Measurements from ENCODE around the gene NEDD8.

NEDD8 gene

DNA sequence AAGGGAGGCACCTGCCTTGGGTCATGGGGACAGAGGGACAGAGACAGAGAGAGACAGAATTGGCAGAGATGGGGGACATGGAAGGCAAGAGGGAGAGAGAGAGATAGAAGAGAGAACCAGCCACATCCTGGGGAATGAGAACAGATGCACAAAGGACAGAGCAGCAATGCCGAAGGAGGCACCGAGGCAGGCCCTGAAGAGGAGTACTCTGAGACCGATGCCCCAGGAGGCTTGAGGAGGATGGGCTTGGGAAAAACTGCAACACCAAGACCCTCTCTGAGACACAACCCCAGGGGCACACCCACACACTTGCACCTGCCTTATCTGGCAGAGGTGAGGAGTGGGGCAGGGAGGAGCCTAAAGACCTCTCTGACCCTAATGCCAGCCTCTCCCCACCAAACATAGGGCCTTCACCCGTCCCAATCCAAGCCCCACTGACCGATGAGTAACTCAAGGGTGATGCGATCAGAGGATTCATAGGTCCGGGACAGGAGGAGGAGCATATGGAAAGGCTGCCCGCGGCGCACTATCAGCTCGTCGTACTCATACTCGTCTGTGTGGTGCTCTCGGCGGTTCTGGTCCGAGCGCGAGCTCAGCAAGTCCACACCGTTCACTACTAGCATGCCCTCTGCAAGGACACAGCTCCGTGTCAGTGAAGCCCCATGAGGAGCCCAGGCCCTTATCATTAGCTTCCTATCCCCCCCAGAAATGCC lies 29.2 kb upstream of the NEDD8 start:
- Histone ChIP-seq H3K27ac (ENCODE audit: low read depth, low read length) (no peak overlapping the region), H3K36me3 (ENCODE audit: low read length) (no peaks in the 10 kb centered on the region), H3K4me3 (ENCODE audit: insufficient read depth, low read length, poor library complexity, severe bottlenecking) (no peak overlapping the region), H3K27me3 (ENCODE audit: low read length) (no peaks in the 10 kb centered on the region), H4K20me1 (ENCODE audit: low read depth, low read length) (no peaks in the 10 kb centered on the region), H2AFZ (ENCODE audit: low read depth, low read length, severe bottlenecking) (no peak overlapping the region), H3F3A (ENCODE audit: insufficient read depth) (no peaks in the 10 kb centered on the region), H3K9ac (ENCODE audit: low read length) (no peak overlapping the region), H3K9me2 (replicated peaks; ENCODE audit: insufficient read depth, low read length) (no peaks in the 10 kb centered on the region), H3K79me2 (ENCODE audit: insufficient read depth, low read length) (no peaks in the 10 kb centered on the region), H3K4me2 (ENCODE audit: low read depth, low read length, poor library complexity, severe bottlenecking) (no peak overlapping the region), H3K9me3 (ENCODE audit: insufficient read depth, low read length) (no peaks in the 10 kb centered on the region)
- TF ChIP-seq, protein P1, sequence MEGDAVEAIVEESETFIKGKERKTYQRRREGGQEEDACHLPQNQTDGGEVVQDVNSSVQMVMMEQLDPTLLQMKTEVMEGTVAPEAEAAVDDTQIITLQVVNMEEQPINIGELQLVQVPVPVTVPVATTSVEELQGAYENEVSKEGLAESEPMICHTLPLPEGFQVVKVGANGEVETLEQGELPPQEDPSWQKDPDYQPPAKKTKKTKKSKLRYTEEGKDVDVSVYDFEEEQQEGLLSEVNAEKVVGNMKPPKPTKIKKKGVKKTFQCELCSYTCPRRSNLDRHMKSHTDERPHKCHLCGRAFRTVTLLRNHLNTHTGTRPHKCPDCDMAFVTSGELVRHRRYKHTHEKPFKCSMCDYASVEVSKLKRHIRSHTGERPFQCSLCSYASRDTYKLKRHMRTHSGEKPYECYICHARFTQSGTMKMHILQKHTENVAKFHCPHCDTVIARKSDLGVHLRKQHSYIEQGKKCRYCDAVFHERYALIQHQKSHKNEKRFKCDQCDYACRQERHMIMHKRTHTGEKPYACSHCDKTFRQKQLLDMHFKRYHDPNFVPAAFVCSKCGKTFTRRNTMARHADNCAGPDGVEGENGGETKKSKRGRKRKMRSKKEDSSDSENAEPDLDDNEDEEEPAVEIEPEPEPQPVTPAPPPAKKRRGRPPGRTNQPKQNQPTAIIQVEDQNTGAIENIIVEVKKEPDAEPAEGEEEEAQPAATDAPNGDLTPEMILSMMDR (IDR thresholded peaks at IDR 0.05; ENCODE audit: insufficient read depth, low read length, poor library complexity, severe bottlenecking) = no peak
- no peak for TF ChIP-seq EZH2phosphoT487 (conservative IDR thresholded peaks at IDR 0.05; ENCODE audit: low read length)

DNA sequence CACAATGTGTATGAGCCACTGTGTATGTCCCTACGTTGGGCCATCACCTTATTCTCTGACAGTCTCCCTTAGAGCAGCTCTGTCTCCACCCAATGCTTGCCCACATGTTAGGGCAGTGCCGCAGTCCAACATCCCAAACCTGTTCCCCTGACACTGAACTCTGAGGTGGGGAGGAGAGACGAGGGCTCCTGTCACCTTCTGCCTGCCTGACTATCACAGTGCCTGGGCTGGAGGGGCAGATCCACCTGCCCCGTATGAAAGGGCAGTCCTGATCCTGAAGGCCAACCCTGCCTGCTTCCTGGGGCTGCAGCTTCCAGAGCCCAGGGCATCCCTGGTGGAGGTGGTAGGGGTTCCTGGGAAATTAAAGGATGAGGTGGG lies 28.6 kb upstream of the NEDD8 start:
- Histone ChIP-seq H3K9me2 (replicated peaks; ENCODE audit: insufficient read depth, low read length) (no peaks in the 10 kb centered on the region), H3F3A (ENCODE audit: insufficient read depth) (no peaks in the 10 kb centered on the region), H3K27me3 (ENCODE audit: low read length) (no peaks in the 10 kb centered on the region), H3K4me2 (ENCODE audit: low read depth, low read length, poor library complexity, severe bottlenecking) (no peak overlapping the region), H3K36me3 (ENCODE audit: low read length) (no peaks in the 10 kb centered on the region), H3K9ac (ENCODE audit: low read length) (no peak overlapping the region), H3K9me3 (ENCODE audit: insufficient read depth, low read length) (no peaks in the 10 kb centered on the region), H4K20me1 (ENCODE audit: low read depth, low read length) (no peaks in the 10 kb centered on the region), H3K79me2 (ENCODE audit: insufficient read depth, low read length) (no peaks in the 10 kb centered on the region), H2AFZ (ENCODE audit: low read depth, low read length, severe bottlenecking) (no peak overlapping the region), H3K27ac (ENCODE audit: low read depth, low read length) (no peak overlapping the region), H3K4me3 (ENCODE audit: insufficient read depth, low read length, poor library complexity, severe bottlenecking) (no peak overlapping the region)
- TF ChIP-seq, protein P1 (IDR thresholded peaks at IDR 0.05; ENCODE audit: insufficient read depth, low read length, poor library complexity, severe bottlenecking) = no peak
- TF ChIP-seq EZH2phosphoT487 (conservative IDR thresholded peaks at IDR 0.05; ENCODE audit: low read length) = no peak

DNA sequence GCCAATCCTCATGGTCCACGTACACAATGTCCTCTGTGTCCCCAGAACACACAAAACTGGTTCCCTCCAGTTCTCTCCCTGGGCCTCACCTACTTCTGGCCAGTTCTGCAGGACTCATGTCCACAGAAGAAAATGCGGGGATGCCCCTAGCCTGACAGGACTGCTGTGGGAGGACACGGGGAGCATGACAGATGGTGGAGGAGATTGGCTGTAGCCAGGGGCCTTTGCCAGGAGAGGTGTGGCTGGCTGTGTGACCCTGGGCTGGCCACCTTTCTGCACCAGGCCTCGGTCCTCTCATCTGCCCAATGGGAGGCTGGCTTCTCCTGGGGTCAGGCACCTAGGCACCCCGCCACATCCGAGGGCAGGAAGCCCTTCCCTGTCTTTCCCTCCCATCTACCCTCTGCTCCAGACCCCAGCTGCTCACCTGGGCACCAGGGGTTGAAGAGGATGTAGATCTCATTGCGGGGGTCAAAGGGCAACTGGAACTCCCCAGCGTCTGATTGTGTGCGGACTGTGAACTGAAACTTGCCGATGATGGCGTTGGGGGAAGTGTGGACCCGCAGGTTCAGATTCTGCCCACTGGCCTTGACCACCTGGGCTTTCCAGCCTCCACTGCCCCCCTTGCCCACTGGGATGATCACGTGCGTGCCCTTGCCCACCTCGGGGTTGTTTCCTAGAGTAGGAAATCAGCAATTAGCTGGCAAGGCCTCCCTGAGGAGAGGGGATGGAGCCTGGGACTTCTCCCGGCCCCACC lies 28.0 kb upstream of the NEDD8 start:
- H3K4me2 ChIP-seq (ENCODE audit: low read depth, low read length, poor library complexity, severe bottlenecking) = no peak overlapping the region
- H3K36me3 ChIP-seq (ENCODE audit: low read length) = no peaks in the 10 kb centered on the region
- no peak overlapping the region for H3K27ac ChIP-seq (ENCODE audit: low read depth, low read length)
- H3K9me2 ChIP-seq (replicated peaks; ENCODE audit: insufficient read depth, low read length) = no peaks in the 10 kb centered on the region
- no peak overlapping the region for H2AFZ ChIP-seq (ENCODE audit: low read depth, low read length, severe bottlenecking)
- no peak overlapping the region for H3K9ac ChIP-seq (ENCODE audit: low read length)
- H4K20me1 ChIP-seq (ENCODE audit: low read depth, low read length) = no peaks in the 10 kb centered on the region
- no peaks in the 10 kb centered on the region for H3F3A ChIP-seq (ENCODE audit: insufficient read depth)
- H3K79me2 ChIP-seq (ENCODE audit: insufficient read depth, low read length) = no peaks in the 10 kb centered on the region
- H3K27me3 ChIP-seq (ENCODE audit: low read length) = no peaks in the 10 kb centered on the region
- TF ChIP-seq EZH2phosphoT487 (conservative IDR thresholded peaks at IDR 0.05; ENCODE audit: low read length) = no peak
- TF ChIP-seq, protein P1 (IDR thresholded peaks at IDR 0.05; ENCODE audit: insufficient read depth, low read length, poor library complexity, severe bottlenecking) = no peak
- no peak overlapping the region for H3K4me3 ChIP-seq (ENCODE audit: insufficient read depth, low read length, poor library complexity, severe bottlenecking)
- no peaks in the 10 kb centered on the region for H3K9me3 ChIP-seq (ENCODE audit: insufficient read depth, low read length)

Measured in SU-DHL-6 (cell line).